Osteoblast (primary cell): ENCODE results near the gene DACH1. TPM values are rescaled to one million over a fixed set of nuclear protein-coding genes. Genes with fewer than 3 reads are reported as not detected.
"Not testable (repeated sequence)": the region's sequence is repeated elsewhere in the genome, so short reads cannot be mapped to it uniquely, and the experiment has no call there.

Experiments
- DNase-seq: peaks from one replicate; pipeline ENCODE4 v3.0.0; 2011; ENCODE audit warnings: low spot score, mixed read lengths; ENCODE audit not compliant: insufficient read length; ENCODE audit errors: missing footprints
- H2AFZ ChIP-seq: 2 replicates; pipeline ENCODE4 v1.6.0; 2011; ENCODE audit warnings: mild to moderate bottlenecking, low read length
- H3K27ac ChIP-seq: 2 replicates; pipeline ENCODE4 v1.5.1; 2011; ENCODE audit warnings: mild to moderate bottlenecking, low read depth, low read length, moderate library complexity
- H3K27me3 ChIP-seq: 2 replicates; pipeline ENCODE4 v1.6.0; 2012; ENCODE audit warnings: mild to moderate bottlenecking, control low read depth, inconsistent platforms, low read length, moderate library complexity; ENCODE audit not compliant: insufficient read depth
- H3K36me3 ChIP-seq: 2 replicates; pipeline ENCODE4 v1.5.1; 2011; ENCODE audit warnings: mild to moderate bottlenecking, low read length, control low read depth, moderate library complexity; ENCODE audit not compliant: insufficient read depth
- H3K4me1 ChIP-seq: 2 replicates; pipeline ENCODE4 v1.5.1; 2011; ENCODE audit warnings: mild to moderate bottlenecking, low read length, control low read depth, moderate library complexity; ENCODE audit not compliant: insufficient read depth
- H3K4me2 ChIP-seq: 2 replicates; pipeline ENCODE4 v1.6.0; 2011; ENCODE audit warnings: mild to moderate bottlenecking, low read length; ENCODE audit not compliant: insufficient read depth
- H3K4me3 ChIP-seq: fragments of 200-600 bp; sonication (generic); 3 replicates; pipeline ENCODE4 v1.5.1; 2012; ENCODE audit warnings: mild to moderate bottlenecking, low read length, inconsistent platforms; ENCODE audit not compliant: insufficient read depth
- H3K79me2 ChIP-seq: 2 replicates; pipeline ENCODE4 v1.6.0; 2012; ENCODE audit warnings: mild to moderate bottlenecking, low read length, control low read depth, inconsistent platforms; ENCODE audit not compliant: insufficient read depth
- H3K9me3 ChIP-seq: 2 replicates; pipeline ENCODE4 v1.5.1; 2011; ENCODE audit warnings: low read depth, low read length, control low read depth
- H4K20me1 ChIP-seq: 2 replicates; pipeline ENCODE4 v1.6.0; 2012; ENCODE audit warnings: mild to moderate bottlenecking, low read length, control low read depth; ENCODE audit not compliant: insufficient read depth
- CTCF ChIP-seq: IDR thresholded peaks from 2 replicates; pipeline ENCODE4 v1.5.1; 2011; ENCODE audit warnings: mild to moderate bottlenecking, low read depth, low read length, moderate library complexity; ENCODE audit errors: extremely low read depth
- total RNA-seq: library from RNA; depleted of rRNA; stranded (reverse); fragments of >200 nt; gene quantifications from 2 replicates; pipeline ENCODE4 v1.2.3, GENCODE V29; 2012

The DACH1 gene
- total RNA-seq, 1 donor: not detected

GRCh38 chr13:71902676-71903075, 35.7 kb upstream of the DACH1 start:
- Histone ChIP-seq H3K4me3 (no peak overlapping the region), H3K4me2 (no peak overlapping the region), H3K4me1 (no peaks in the 10 kb centered on the region), H3K79me2 (no peaks in the 10 kb centered on the region), H2AFZ (no peak overlapping the region), H3K27ac (no peak overlapping the region), H3K9me3 (peaks cover 2% of the 10 kb centered on the region), H3K36me3 (no peaks in the 10 kb centered on the region), H3K27me3 (no peaks in the 10 kb centered on the region), H4K20me1 (no peaks in the 10 kb centered on the region)
- DNase-seq: peak; percentile 44
- TF ChIP-seq CTCF: no peak

GRCh38 chr13:71893506-71893905, 26.5 kb upstream of the DACH1 start:
- not testable (repeated sequence) for H2AFZ ChIP-seq, H3K27me3 ChIP-seq, DNase-seq, H3K36me3 ChIP-seq, H3K4me1 ChIP-seq, H4K20me1 ChIP-seq, H3K4me2 ChIP-seq, H3K79me2 ChIP-seq, H3K27ac ChIP-seq, H3K4me3 ChIP-seq, H3K9me3 ChIP-seq

- H2AFZ ChIP-seq: no peak overlapping the region
- no peaks in the 10 kb centered on the region for H4K20me1 ChIP-seq
- H3K4me2 ChIP-seq: no peak overlapping the region
- no peaks in the 10 kb centered on the region for H3K9me3 ChIP-seq
- H3K79me2 ChIP-seq: no peaks in the 10 kb centered on the region
- no peaks in the 10 kb centered on the region for H3K27me3 ChIP-seq
- H3K36me3 ChIP-seq: no peaks in the 10 kb centered on the region
- TF ChIP-seq CTCF: no peak
- DNase-seq: peak; percentile 14
- no peak overlapping the region for H3K27ac ChIP-seq
- H3K4me3 ChIP-seq: no peak overlapping the region
- no peaks in the 10 kb centered on the region for H3K4me1 ChIP-seq
Observed at GRCh38 chr13:71886880-71887279, 19.9 kb upstream of the DACH1 start.

- Histone ChIP-seq H3K27ac (no peak overlapping the region), H4K20me1 (no peaks in the 10 kb centered on the region), H3K36me3 (no peaks in the 10 kb centered on the region), H3K4me2 (no peak overlapping the region), H3K27me3 (no peaks in the 10 kb centered on the region), H3K4me3 (no peak overlapping the region), H2AFZ (no peak overlapping the region), H3K9me3 (no peaks in the 10 kb centered on the region), H3K4me1 (no peaks in the 10 kb centered on the region), H3K79me2 (no peaks in the 10 kb centered on the region)
- DNase-seq: no peak
- no peak for TF ChIP-seq CTCF
Observed at GRCh38 chr13:71882120-71882519, 15.1 kb upstream of the DACH1 start.
